ENCODE measurements around the gene OSBPL5.

DNA sequence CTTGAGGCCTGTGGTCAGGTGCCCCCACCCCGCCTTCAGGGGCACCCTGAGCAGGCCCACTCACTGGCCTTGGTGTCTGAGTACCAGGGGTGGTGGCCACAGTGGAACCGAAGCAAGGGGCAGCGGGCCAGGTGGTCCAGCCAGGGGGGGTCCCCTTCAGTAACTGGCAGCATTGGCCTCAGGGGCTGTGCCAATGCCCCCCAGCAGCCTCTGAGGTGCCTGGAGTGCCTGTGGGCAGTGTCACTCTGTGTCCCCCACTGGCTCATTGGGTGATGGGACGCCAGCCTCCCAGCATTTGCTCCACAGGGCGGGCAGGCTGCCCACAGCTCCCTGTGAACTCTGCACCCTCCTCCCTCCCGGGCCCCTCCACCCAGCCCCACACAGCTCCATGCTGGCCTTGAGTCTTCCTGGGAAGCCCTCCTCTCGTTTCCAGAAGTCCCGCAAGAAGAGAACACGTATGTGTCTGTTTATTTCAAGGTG is 78.4 kb downstream of the OSBPL5 start:
- TF ChIP-seq, protein P1, sequence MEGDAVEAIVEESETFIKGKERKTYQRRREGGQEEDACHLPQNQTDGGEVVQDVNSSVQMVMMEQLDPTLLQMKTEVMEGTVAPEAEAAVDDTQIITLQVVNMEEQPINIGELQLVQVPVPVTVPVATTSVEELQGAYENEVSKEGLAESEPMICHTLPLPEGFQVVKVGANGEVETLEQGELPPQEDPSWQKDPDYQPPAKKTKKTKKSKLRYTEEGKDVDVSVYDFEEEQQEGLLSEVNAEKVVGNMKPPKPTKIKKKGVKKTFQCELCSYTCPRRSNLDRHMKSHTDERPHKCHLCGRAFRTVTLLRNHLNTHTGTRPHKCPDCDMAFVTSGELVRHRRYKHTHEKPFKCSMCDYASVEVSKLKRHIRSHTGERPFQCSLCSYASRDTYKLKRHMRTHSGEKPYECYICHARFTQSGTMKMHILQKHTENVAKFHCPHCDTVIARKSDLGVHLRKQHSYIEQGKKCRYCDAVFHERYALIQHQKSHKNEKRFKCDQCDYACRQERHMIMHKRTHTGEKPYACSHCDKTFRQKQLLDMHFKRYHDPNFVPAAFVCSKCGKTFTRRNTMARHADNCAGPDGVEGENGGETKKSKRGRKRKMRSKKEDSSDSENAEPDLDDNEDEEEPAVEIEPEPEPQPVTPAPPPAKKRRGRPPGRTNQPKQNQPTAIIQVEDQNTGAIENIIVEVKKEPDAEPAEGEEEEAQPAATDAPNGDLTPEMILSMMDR (conservative IDR thresholded peaks at IDR 0.05 in 1 of 2, IDR thresholded peaks at IDR 0.05 in 1 of 2; ENCODE audit: low read depth in 1 of 2, low read length in 2 of 2) = no peak
- TF ChIP-seq EZH2 (IDR thresholded peaks at IDR 0.05; ENCODE audit: low read length, missing control alignments) = no peak
